Colonic mucosa (tissue), 4 donors: ENCODE data around the gene DCDC2B. TPM values are rescaled to one million over a fixed set of nuclear protein-coding genes. Genes with fewer than 3 reads are reported as not detected.

Experiments used
- DNase-seq: peaks from one replicate; pipeline ENCODE4 v3.0.0-alpha.2; 2020
- H3K27ac ChIP-seq: fragments of 200-600 bp; one replicate; pipeline ENCODE4 v1.8.0; 2021
- H3K27me3 ChIP-seq: fragments of 200-600 bp; one replicate; pipeline ENCODE4 v1.8.0; 2021
- H3K36me3 ChIP-seq: fragments of 200-600 bp; one replicate; pipeline ENCODE4 v1.8.0; 2021
- H3K4me1 ChIP-seq: fragments of 200-600 bp; one replicate; pipeline ENCODE4 v1.8.0; 2021; ENCODE audit warnings: mild to moderate bottlenecking
- H3K4me3 ChIP-seq: fragments of 200-600 bp; one replicate; pipeline ENCODE4 v1.8.0; 2021
- H3K9ac ChIP-seq, 2 donors: one replicate each; pipeline ENCODE4 v1.7.0; 2013; ENCODE audit warnings: control low read depth in 2 of 2, low read depth in 2 of 2, low read length in 2 of 2
- H3K9me3 ChIP-seq: fragments of 200-600 bp; one replicate; pipeline ENCODE4 v1.8.0; 2021
- CTCF ChIP-seq: fragments of 200-600 bp; IDR thresholded peaks from one replicate; pipeline ENCODE4 v1.8.0; 2022; ENCODE audit warnings: antibody characterized with exemption, mild to moderate bottlenecking
- intact Hi-C: fragments of 100-400 bp; cut with DNase I; formaldehyde crosslinking; loops from one replicate; pipeline ENCODE4 v1.14.1; 2022
- total RNA-seq, 2 donors: library from RNA; stranded (reverse); fragmentation: NEBNext Ultra II Directional in 1 of 2; extraction: Animal tissue kit (Norgen Biotek cat#: 25700) in 1 of 2; gene quantifications; one replicate each; pipeline ENCODE4 v1.2.1, GENCODE V29; 2021
- donor health status: healthy.
- donor health status: DM: no; HTN: no; CAD: no.
- donor health status: DM: no; HTN: no; CAD: no.

Gene DCDC2B
- total RNA-seq, 2 donors from 2014 or later, result not detected

DNA sequence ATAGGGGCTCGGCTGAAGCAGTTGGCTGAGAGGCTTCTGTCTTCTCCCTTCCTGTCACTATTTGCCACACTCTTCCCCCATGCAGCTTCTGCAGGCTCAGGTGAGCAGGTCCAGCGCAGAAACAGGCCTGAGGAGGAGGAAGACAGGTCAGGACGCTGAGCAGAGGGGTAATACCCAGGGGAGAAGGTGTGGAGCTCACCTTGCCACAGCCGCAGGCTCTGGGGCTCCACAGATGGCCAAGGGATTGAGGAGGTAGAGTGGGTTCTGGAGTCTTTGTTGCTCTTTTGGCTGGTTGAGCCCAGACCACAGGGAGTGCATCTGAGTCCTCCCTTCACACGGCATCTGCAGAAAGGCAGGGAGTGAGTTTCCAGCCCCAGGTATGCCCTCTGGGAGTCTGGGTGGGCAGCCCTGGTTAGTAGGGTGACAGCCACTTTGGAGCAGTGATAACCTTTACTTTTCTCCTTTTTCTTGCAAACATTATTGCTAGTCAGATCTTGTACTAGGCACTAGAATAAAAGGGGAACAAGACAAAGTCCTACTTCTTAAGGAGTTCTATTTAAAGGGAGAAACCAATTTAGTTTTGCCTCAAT lies 23.0 kb downstream of the DCDC2B start:
- no peak overlapping the region for H3K4me3 ChIP-seq
- intact Hi-C loops, result no loop called here
- no peaks in the 10 kb centered on the region for H3K27me3 ChIP-seq
- no peak overlapping the region for H3K27ac ChIP-seq
- H3K9me3 ChIP-seq, result no peaks in the 10 kb centered on the region
- peaks cover 13% of the 10 kb centered on the region for H3K36me3 ChIP-seq
- no peaks in the 10 kb centered on the region for H3K4me1 ChIP-seq
- DNase-seq, result no peak
- no peak for TF ChIP-seq CTCF
- no peak overlapping the region for H3K9ac ChIP-seq

GRCh38 chr1:32232558-32233304 lies 23.8 kb downstream of the DCDC2B start:
- Histone ChIP-seq H3K36me3 (peaks cover 8% of the 10 kb centered on the region), H3K4me1 (no peaks in the 10 kb centered on the region), H3K27ac (no peak overlapping the region), H3K4me3 (no peak overlapping the region), H3K27me3 (no peaks in the 10 kb centered on the region), H3K9me3 (no peaks in the 10 kb centered on the region), H3K9ac (no peak overlapping the region)
- no peak for TF ChIP-seq CTCF
- intact Hi-C loops, result no loop called here
- no peak for DNase-seq

GRCh38 chr1:32234792-32235191 lies 25.9 kb downstream of the DCDC2B start:
- Histone ChIP-seq H3K36me3 (no peaks in the 10 kb centered on the region), H3K27me3 (no peaks in the 10 kb centered on the region), H3K9me3 (no peaks in the 10 kb centered on the region), H3K4me1 (no peaks in the 10 kb centered on the region), H3K27ac (no peak overlapping the region), H3K9ac (no peak overlapping the region), H3K4me3 (no peak overlapping the region)
- intact Hi-C loops, result no loop called here
- no peak for TF ChIP-seq CTCF
- DNase-seq, result no peak

DNA sequence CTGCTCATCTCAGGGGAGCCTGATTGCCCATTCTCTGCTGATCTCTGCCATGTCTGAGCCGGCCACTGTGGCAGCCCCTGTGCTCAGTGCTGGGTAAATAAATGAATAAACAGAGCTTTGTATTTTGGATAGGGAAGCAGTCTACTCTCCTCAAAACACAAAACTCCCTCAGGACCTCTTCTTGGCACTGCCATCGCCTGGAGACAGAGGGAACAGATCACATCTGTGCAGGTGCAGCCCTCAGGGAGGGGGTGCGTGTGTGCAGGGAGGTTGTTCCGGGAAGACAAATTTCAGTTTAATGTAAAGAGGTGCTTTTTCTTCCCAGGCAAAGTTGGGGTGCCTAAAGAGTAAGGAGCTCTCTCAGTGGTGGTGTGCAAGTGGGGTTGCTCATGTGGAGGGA lies 30.4 kb downstream of the DCDC2B start:
- H3K27me3 ChIP-seq, result no peaks in the 10 kb centered on the region
- peak overlapping the region; percentile 55 for H3K4me3 ChIP-seq
- DNase-seq, result peak; percentile 31

DNA sequence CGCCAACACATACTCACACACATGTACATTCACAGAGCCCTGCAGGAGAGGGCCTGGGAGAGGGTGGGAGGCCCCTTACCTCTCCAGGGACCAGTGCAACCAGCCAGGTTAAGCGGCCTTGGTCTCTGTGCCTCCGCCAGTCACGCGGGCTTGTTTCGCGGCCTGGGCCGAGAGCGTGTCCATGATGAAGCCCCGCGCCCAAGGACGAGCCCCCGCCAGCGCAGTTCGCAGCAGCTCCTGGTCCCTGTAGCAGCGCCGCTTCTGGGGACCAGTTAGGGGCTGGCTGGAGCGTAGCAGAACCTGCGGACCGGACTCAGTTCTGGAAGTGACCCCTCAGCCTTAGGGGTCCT lies 30.9 kb downstream of the DCDC2B start:
- Histone ChIP-seq H3K27ac (peak overlapping the region; percentile 84), H3K9ac (peak overlapping the region; percentile 47 to 94), H3K4me3 (peak overlapping the region; percentile 55), H3K4me1 (no peaks in the 10 kb centered on the region), H3K9me3 (no peaks in the 10 kb centered on the region), H3K36me3 (no peaks in the 10 kb centered on the region), H3K27me3 (no peaks in the 10 kb centered on the region)
- no peak for TF ChIP-seq CTCF
- intact Hi-C loops, result loop anchor here (10.0 kb wide), 1 partner anchor 95 kb away; the partner anchor contains the start of gene MARCKSL1
- DNase-seq, result peak; percentile 26

More for the DNA sequence above, 30.4 kb downstream of the DCDC2B start:
- Histone ChIP-seq H3K36me3 (no peaks in the 10 kb centered on the region), H3K4me1 (no peaks in the 10 kb centered on the region), H3K9ac (peak overlapping the region; percentile 14 to 40), H3K9me3 (no peaks in the 10 kb centered on the region), H3K27ac (no peak overlapping the region)
- intact Hi-C loops, result no loop called here
- TF ChIP-seq CTCF, result no peak
